ENCODE measurements around the gene MED29. TPM values are rescaled to one million over a fixed set of nuclear protein-coding genes. Genes with fewer than 3 reads are reported as not detected.

The MED29 gene
- total and polyA plus RNA-seq, 10 of the 15 experiments (the other 5 are each of a cell fraction or from before 2014, with no cell fraction given): 3.2 to 36.6 (median 22.8) TPM

- TF ChIP-seq, protein P1, sequence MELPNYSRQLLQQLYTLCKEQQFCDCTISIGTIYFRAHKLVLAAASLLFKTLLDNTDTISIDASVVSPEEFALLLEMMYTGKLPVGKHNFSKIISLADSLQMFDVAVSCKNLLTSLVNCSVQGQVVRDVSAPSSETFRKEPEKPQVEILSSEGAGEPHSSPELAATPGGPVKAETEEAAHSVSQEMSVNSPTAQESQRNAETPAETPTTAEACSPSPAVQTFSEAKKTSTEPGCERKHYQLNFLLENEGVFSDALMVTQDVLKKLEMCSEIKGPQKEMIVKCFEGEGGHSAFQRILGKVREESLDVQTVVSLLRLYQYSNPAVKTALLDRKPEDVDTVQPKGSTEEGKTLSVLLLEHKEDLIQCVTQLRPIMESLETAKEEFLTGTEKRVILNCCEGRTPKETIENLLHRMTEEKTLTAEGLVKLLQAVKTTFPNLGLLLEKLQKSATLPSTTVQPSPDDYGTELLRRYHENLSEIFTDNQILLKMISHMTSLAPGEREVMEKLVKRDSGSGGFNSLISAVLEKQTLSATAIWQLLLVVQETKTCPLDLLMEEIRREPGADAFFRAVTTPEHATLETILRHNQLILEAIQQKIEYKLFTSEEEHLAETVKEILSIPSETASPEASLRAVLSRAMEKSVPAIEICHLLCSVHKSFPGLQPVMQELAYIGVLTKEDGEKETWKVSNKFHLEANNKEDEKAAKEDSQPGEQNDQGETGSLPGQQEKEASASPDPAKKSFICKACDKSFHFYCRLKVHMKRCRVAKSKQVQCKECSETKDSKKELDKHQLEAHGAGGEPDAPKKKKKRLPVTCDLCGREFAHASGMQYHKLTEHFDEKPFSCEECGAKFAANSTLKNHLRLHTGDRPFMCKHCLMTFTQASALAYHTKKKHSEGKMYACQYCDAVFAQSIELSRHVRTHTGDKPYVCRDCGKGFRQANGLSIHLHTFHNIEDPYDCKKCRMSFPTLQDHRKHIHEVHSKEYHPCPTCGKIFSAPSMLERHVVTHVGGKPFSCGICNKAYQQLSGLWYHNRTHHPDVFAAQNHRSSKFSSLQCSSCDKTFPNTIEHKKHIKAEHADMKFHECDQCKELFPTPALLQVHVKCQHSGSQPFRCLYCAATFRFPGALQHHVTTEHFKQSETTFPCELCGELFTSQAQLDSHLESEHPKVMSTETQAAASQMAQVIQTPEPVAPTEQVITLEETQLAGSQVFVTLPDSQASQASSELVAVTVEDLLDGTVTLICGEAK (IDR thresholded peaks at IDR 0.05; ENCODE audit: borderline replicate concordance): no peak
- peak; percentile 81 for TF ChIP-seq ZBED1 (IDR thresholded peaks at IDR 0.05; ENCODE audit: borderline replicate concordance)
- peak; percentile 98 for TF ChIP-seq SMAD1 (IDR thresholded peaks at IDR 0.05; ENCODE audit: low read depth, partially characterized antibody)
- peak; percentile 69 for TF ChIP-seq HDAC6 (IDR thresholded peaks at IDR 0.05; ENCODE audit: unreplicated experiment)
- TF ChIP-seq POLR2AphosphoS5 (IDR thresholded peaks at IDR 0.05; ENCODE audit: low read length): peak; percentile 98
Measured at GRCh38 chr19:39406656-39407409, 15.7 kb downstream of the MED29 start, which contains the start of gene ZFP36 (continued).

GRCh38 chr19:39407410-39407659 is 16.2 kb downstream of the MED29 start:
- peaks cover 2 to 6% of the 10 kb centered on the region in 2 experiments; a peak in 2 of 4 replicates for H3K36me3 ChIP-seq (ENCODE audit: control insufficient read depth in 2 of 2, insufficient read depth in 2 of 2, low read length in 1 of 2)
- H2AFZ ChIP-seq (ENCODE audit: control insufficient read depth, low read depth, low read length): no peak overlapping the region
- BruUV-seq (replicated peaks): no TSS peak
- H3K4me3 ChIP-seq: peak overlapping the region; percentile 98
- intact Hi-C loops (cut with micrococcal nuclease; ENCODE audit: unreplicated experiment) (loop anchor here (10.0 kb wide), 1 partner anchor 433 kb away; the partner anchor contains the start of gene FBXO17), in situ Hi-C loops (cut with MboI) (no loop called here)
- ChIA-PET POLR2A (interaction anchor here (1.2 to 3.9 kb wide), 5 partner anchors 10 to 783 kb away, joined by 3 to 39 read pairs (median 4); partner anchors contain the start of genes MED29, PAF1, RPS16 and SUPT5H), SMC1A (ENCODE audit: uncharacterized antibody, unreplicated experiment) (interaction anchor here (1.4 to 3.0 kb wide), 2 partner anchors 9 to 16 kb away, joined by 4 to 18 read pairs; partner anchors contain the start of genes MED29 and PAF1), RAD21 (ENCODE audit: unreplicated experiment) (interaction anchor here (1.0 to 4.5 kb wide), 2 partner anchors 9 to 65 kb away, joined by 3 to 37 read pairs; partner anchors contain the start of gene SAMD4B), CTCF (interaction anchor here (1.4 kb wide), 1 partner anchor 10 kb away, joined by 14 read pairs; no protein-coding TSS in a partner anchor)
- no peaks in the 10 kb centered on the region for H3K9me3 ChIP-seq (replicated peaks; ENCODE audit: control insufficient read depth, insufficient read depth, low read length)
- no peaks in the 10 kb centered on the region for H4K20me1 ChIP-seq (ENCODE audit: control insufficient read depth, insufficient read depth)
- peak overlapping the region; percentile 80 for H3K9ac ChIP-seq (ENCODE audit: control insufficient read depth, insufficient read depth, low read length)
- 2% methylated on average over 14 of the region's 14 CpGs for WGBS (ENCODE audit: insufficient coverage, insufficient replicate concordance, low lambda C conversion rate, missing lambda C conversion rate)
- H3K27me3 ChIP-seq (replicated peaks in 1 of 2; ENCODE audit: control insufficient read depth in 2 of 2, insufficient read depth in 2 of 2, low read length in 1 of 2): no peaks in the 10 kb centered on the region
- H3K79me2 ChIP-seq (ENCODE audit: control insufficient read depth, insufficient read depth, low read length): peaks cover 59% of the 10 kb centered on the region
- ATAC-seq (no peak), FAIRE-seq (no peak), DNase-seq (ENCODE audit: low read depth, low spot score) (no peak)
- H3K4me2 ChIP-seq (ENCODE audit: control insufficient read depth, insufficient read depth): peak overlapping the region; percentile 76
- H3K4me1 ChIP-seq (ENCODE audit: control insufficient read depth, insufficient read depth, low read length): peaks cover 40% of the 10 kb centered on the region
- H3K27ac ChIP-seq (ENCODE audit: control insufficient read depth, insufficient read depth): peak overlapping the region; percentile 100
- TF ChIP-seq HDAC6 (IDR thresholded peaks at IDR 0.05; ENCODE audit: unreplicated experiment) (no peak), MEF2B (IDR thresholded peaks at IDR 0.05; ENCODE audit: partially characterized antibody, poor library complexity, severe bottlenecking) (no peak), MTA2 (IDR thresholded peaks at IDR 0.05; ENCODE audit: low read depth) (no peak)

Data from GM12878 (cell line).